ENCODE data around the gene S100A7. TPM values are rescaled to one million over a fixed set of nuclear protein-coding genes. Genes with fewer than 3 reads are reported as not detected.
"Not testable (repeated sequence)": the region's sequence is repeated elsewhere in the genome, so short reads cannot be mapped to it uniquely, and the experiment has no call there.

Gene S100A7
- total RNA-seq, 1 experiment from 2014 or later = not detected

DNA sequence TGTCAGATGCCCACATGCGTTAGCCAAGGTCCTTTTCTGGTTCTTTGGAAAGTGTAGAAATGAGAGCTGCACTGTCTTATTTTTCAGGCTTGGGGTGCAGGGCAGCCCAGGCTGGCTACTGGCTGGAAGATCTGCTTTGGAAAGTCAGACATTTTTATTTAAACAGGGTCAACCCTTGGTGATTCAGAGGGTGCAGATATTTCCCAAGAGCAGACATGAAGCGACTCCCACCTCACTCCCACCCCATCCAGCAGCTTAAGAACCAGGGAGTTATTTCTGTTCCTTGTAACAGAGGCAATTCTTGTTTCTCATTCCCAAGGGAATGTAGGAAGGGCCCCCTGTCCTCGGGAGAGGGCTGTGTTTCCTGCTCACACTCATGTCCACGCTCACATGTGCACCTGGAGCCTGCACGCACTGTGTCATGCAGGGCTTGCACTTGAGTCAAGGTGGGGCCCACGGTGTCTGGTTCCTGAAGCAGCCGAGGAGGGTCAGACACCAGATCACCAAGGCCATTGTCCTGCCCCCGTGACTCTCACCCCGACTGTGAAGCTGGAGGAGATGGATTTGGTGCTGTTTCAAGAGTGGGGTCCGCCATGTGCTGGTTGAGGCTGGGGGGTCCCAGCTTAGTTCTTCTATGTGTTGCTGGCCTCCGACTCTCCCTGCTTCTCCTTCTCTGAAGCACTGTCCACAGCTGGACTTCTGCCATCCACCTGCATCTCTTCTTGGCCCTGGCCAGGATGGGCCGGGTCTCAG lies 43.1 kb downstream of the S100A7 start:
- BruUV-seq (replicated peaks) = no TSS peak
- Histone ChIP-seq H3K4me1 (ENCODE audit: insufficient read depth, low read length, poor library complexity, severe bottlenecking) (no peaks in the 10 kb centered on the region), H3K27ac (ENCODE audit: low read depth, low read length, poor library complexity, severe bottlenecking) (no peak overlapping the region), H3K36me3 (ENCODE audit: insufficient read depth, low read length, poor library complexity, severe bottlenecking) (no peaks in the 10 kb centered on the region), H3K9me3 (ENCODE audit: low read depth, low read length, poor library complexity, severe bottlenecking) (no peaks in the 10 kb centered on the region), H3K27me3 (replicated peaks; ENCODE audit: insufficient read depth, low read depth, low read length, poor library complexity) (peaks cover 14% of the 10 kb centered on the region), H3K4me3 (ENCODE audit: low read depth, low read length, poor library complexity, severe bottlenecking) (no peak overlapping the region)
- TF ChIP-seq, protein P1, sequence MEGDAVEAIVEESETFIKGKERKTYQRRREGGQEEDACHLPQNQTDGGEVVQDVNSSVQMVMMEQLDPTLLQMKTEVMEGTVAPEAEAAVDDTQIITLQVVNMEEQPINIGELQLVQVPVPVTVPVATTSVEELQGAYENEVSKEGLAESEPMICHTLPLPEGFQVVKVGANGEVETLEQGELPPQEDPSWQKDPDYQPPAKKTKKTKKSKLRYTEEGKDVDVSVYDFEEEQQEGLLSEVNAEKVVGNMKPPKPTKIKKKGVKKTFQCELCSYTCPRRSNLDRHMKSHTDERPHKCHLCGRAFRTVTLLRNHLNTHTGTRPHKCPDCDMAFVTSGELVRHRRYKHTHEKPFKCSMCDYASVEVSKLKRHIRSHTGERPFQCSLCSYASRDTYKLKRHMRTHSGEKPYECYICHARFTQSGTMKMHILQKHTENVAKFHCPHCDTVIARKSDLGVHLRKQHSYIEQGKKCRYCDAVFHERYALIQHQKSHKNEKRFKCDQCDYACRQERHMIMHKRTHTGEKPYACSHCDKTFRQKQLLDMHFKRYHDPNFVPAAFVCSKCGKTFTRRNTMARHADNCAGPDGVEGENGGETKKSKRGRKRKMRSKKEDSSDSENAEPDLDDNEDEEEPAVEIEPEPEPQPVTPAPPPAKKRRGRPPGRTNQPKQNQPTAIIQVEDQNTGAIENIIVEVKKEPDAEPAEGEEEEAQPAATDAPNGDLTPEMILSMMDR (conservative IDR thresholded peaks at IDR 0.05; ENCODE audit: low read depth, low read length) = no peak
- no peak for TF ChIP-seq EZH2 (IDR thresholded peaks at IDR 0.05; ENCODE audit: borderline replicate concordance, low read depth, low read length, poor library complexity, severe bottlenecking)
- intact Hi-C loops (cut with micrococcal nuclease; ENCODE audit: unreplicated experiment) = no loop called here
- CTCF ChIA-PET = no interaction called here
- POLR2A ChIA-PET (ENCODE audit: low non-redundant PET) = no interaction called here
- no peak for DNase-seq (ENCODE audit: low spot score)

DNA sequence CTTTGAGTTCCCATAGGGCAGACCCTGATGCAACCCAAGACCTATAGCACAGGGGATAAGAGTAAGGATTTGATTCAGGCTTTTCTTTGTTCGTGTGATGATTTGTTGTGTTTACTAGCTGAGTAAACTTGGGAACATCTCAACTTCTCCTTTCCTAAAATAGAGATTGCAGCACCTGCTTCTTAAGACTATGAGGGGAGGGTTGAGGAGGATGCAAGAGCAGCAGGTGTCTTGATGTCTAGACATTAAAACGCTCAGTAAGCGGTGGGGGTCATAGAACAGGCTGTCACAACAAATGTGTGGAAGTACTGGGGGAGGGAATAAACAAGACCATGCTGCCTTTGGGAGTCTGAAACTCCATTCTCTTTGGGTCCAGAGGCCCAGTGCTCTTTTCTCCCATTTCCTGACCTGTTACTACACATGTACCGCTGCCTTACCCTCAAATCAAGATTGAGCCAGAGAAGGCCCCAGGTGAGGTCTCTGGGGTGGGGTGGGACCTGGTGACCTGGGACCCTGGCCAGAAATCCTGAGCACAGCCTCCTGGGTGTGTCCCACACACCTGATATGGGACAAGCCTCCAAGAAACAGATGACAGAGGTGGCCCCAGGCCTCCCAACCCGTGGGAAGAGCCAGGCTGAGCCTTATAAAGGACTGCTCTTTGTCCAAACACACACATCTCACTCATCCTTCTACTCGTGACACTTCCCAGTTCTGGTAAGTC lies 44.4 kb downstream of the S100A7 start, which contains the start of gene S100A7A:
TSS of gene S100A7A (plus strand) at position 671 of the 721 bp plus-strand sequence. CDS start 1,563 bp downstream, outside the sequence.
- H3K27ac ChIP-seq (ENCODE audit: low read depth, low read length, poor library complexity, severe bottlenecking) = no peak within 1 kb of the TSS
- H3K9me3 ChIP-seq (ENCODE audit: low read depth, low read length, poor library complexity, severe bottlenecking) = no peaks in the 10 kb centered on the region
- no peak for DNase-seq (ENCODE audit: low spot score)
- no TSS peak for BruUV-seq (replicated peaks)
- H3K4me1 ChIP-seq (ENCODE audit: insufficient read depth, low read length, poor library complexity, severe bottlenecking) = no peaks in the 10 kb centered on the region
- ChIA-PET POLR2A (ENCODE audit: low non-redundant PET) (no interaction called here), CTCF (interaction anchor here (0.6 kb wide), 1 partner anchor 172 kb away, joined by 5 read pairs; no protein-coding TSS in a partner anchor)
- H3K4me3 ChIP-seq (ENCODE audit: low read depth, low read length, poor library complexity, severe bottlenecking) = no peak within 1 kb of the TSS
- TF ChIP-seq EZH2 (IDR thresholded peaks at IDR 0.05; ENCODE audit: borderline replicate concordance, low read depth, low read length, poor library complexity, severe bottlenecking) = no peak
- TF ChIP-seq, protein P1 (conservative IDR thresholded peaks at IDR 0.05; ENCODE audit: low read depth, low read length) = no peak
- no peaks in the 10 kb centered on the region for H3K36me3 ChIP-seq (ENCODE audit: insufficient read depth, low read length, poor library complexity, severe bottlenecking)
- peaks cover 14% of the 10 kb centered on the region for H3K27me3 ChIP-seq (replicated peaks; ENCODE audit: insufficient read depth, low read depth, low read length, poor library complexity)
- intact Hi-C loops (cut with micrococcal nuclease; ENCODE audit: unreplicated experiment) = no loop called here

DNA sequence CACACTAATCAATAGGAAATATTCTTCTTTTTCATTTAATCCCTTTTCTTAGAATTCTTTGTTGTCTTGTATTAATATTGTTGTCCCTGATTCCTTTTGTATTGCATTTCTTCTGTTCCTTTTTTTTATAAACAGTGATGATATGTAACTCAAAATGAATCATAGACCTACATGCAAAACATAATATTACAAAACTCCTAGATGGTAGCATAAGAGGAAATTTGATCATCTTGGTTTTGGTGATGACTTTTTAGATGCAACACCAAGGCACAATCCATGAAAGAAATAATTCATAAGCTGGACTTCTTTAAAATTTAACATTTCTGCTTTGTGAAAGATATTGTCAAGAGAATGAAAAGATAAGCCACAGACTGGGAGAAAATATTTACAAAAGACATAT lies 46.5 kb downstream of the S100A7 start:
- DNase-seq (ENCODE audit: low spot score); H3K4me1 ChIP-seq (ENCODE audit: insufficient read depth, low read length, poor library complexity, severe bottlenecking); CTCF ChIA-PET; BruUV-seq (replicated peaks); intact Hi-C loops (cut with micrococcal nuclease; ENCODE audit: unreplicated experiment); POLR2A ChIA-PET (ENCODE audit: low non-redundant PET); H3K36me3 ChIP-seq (ENCODE audit: insufficient read depth, low read length, poor library complexity, severe bottlenecking); H3K4me3 ChIP-seq (ENCODE audit: low read depth, low read length, poor library complexity, severe bottlenecking); H3K27ac ChIP-seq (ENCODE audit: low read depth, low read length, poor library complexity, severe bottlenecking); H3K9me3 ChIP-seq (ENCODE audit: low read depth, low read length, poor library complexity, severe bottlenecking): not testable (repeated sequence)
- peaks cover 14% of the 10 kb centered on the region for H3K27me3 ChIP-seq (replicated peaks; ENCODE audit: insufficient read depth, low read depth, low read length, poor library complexity)

Other genes with a start within 250 kb of the S100A7 start
- gene PRR9, start 243.1 kb downstream of the S100A7 start, total RNA-seq (2021) = not detected in 2 replicates
- not detected in 2 replicates for gene LORICRIN, start 201.0 kb downstream of the S100A7 start, total RNA-seq (2021)
- gene PGLYRP3, start 147.7 kb downstream of the S100A7 start, total RNA-seq (2021) = not detected in 2 replicates
- gene PGLYRP4, start 111.8 kb downstream of the S100A7 start, total RNA-seq (2021) = not detected in 2 replicates
- gene S100A9, start 102.8 kb downstream of the S100A7 start, total RNA-seq (2021) = not detected in 2 replicates
- not detected in 2 replicates for gene S100A12, start 85.0 kb downstream of the S100A7 start, total RNA-seq (2021)
- gene S100A8, start 69.6 kb downstream of the S100A7 start, total RNA-seq (2021) = not detected in 2 replicates
- not detected in 2 replicates for gene S100A7A, start 44.1 kb downstream of the S100A7 start, total RNA-seq (2021)
- 73.6 and 106 TPM in 2 replicates for gene S100A6, start 75.3 kb upstream of the S100A7 start, total RNA-seq (2021)
- not detected in 2 replicates for gene S100A5, start 80.3 kb upstream of the S100A7 start, total RNA-seq (2021)
- 17.8 and 20.0 TPM in 2 replicates for gene S100A4, start 85.2 kb upstream of the S100A7 start, total RNA-seq (2021)
- 0.61 and 0.99 TPM in 2 replicates for gene S100A3, start 88.6 kb upstream of the S100A7 start, total RNA-seq (2021)
- gene S100A2, start 105.2 kb upstream of the S100A7 start, total RNA-seq (2021) = 2.4 and 4.5 TPM in 2 replicates
- gene S100A16, start 152.5 kb upstream of the S100A7 start, total RNA-seq (2021) = 0.43 TPM in 1 of 2 replicates, not detected in the other
- not detected in 2 replicates for gene S100A14, start 155.7 kb upstream of the S100A7 start, total RNA-seq (2021)
- gene S100A13, start 166.9 kb upstream of the S100A7 start, total RNA-seq (2021) = 11.0 and 18.0 TPM in 2 replicates
- gene S100A1, start 167.8 kb upstream of the S100A7 start, total RNA-seq (2021) = 0.72 TPM in 1 of 2 replicates, not detected in the other
- 99.8 and 101 TPM in 2 replicates for gene CHTOP, start 173.4 kb upstream of the S100A7 start, total RNA-seq (2021)
- 47.4 and 55.9 TPM in 2 replicates for gene SNAPIN, start 198.1 kb upstream of the S100A7 start, total RNA-seq (2021)
- 391 and 420 TPM in 2 replicates for gene ILF2, start 210.3 kb upstream of the S100A7 start, total RNA-seq (2021)
- gene NPR1, start 218.0 kb upstream of the S100A7 start, total RNA-seq (2021) = 0.87 and 1.1 TPM in 2 replicates

All from A673 (cell line).